DLD1 (cell line): Measurements from ENCODE around the gene RANBP1.
"Not testable (repeated sequence)": the region's sequence is repeated elsewhere in the genome, so short reads cannot be mapped to it uniquely, and the experiment has no call there.

ENCODE experiments used
- in situ Hi-C: cut with HindIII; loops from 2 replicates; pipeline ENCODE4 v1.10.0; 2017; ENCODE audit warnings: low sequenced_read_pairs

RANBP1 gene

DNA sequence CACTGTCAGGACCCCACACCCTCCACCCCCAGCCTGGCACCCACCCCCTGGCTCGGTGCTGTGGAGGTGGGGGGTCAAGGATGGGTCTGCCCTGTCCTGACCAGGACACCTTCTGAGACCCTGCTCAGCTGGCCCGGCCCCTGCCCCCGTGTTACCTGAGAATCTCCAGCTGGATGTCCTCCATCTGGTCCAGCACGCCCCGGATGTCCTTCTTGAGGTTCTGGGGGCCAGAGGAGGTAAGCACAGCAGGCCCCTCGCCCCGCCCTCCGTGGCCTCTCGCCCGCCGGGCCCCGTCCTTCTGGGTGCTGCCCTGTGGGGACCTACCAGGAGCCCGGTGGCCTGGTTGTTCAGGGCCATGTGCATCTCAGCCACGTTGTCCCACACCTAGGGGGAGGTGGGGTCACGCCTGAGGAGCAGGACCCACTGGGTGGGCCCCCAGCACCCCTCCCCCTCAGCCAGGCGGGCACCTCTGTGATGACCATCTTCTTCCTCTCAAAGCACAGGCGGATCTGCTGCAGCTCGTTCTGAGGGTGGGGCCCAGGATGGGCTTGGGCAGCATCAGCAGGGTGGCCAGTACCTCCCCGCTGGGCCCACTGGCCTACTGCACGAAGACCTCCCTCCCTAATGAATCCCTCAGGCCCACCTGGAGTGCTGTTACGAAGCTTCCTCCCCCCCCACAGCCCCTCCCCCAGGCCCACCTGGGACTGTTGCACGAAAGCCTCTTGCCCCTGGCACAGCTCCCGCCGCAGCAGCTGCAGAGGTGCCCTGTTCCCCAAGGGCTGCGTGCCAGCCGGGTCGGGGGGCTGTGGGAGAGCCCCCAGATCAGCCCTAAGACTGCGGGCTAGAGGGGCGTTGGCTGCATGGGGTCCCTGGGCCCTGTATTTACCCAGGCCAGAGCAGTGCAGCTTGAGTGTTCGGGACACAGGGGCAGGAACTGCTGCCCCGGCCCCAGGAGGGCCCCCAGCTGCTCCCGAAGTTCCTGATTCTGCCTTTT, 33.6 kb downstream of the RANBP1 start:
- in situ Hi-C loops = no loop called here

DNA sequence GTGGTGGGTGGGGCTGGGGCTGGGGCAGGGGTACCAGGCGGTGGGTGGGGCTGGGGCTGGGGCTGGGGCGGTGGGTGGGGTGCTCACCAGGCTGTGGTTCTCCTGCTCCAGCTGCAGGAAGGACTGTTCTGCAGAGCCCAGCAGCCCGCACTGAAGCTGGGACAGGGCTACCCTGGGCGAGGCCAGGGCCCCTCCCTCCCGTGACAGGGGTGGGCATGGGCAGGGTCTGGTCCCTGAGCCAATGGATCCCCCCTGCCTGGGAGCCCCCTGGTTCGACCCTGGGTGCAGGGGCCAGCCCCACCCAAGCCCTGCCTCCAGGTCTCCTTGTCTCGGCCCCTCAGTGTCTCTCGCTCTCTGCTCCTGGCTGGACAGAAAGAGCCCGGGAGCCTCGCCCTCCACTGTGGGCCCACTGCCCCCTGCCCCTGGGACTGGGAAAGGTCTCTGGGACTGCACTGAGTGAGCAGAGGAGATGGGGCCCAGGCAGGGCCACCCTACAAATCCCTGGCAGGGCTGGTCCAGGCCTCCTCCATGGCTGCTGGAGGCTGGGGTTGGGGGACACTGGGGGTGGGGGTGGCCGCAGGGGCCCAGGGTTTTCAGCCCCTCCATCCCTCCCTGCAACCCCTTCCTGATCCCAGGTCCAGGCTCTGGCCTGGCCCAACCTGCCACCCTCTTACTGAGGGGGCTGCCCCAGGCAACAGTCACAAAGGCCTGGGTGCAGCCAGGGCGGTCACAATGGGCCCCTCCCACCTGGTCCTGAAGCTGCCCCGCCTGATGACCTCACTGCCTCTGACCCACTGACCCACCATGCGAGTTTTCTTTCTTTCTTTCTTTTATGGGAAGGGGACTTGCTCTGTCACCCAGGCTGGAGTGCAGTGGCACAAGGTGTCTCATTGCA, 34.7 kb downstream of the RANBP1 start, which contains the start of gene CCDC188:
TSS of gene CCDC188 (minus strand) at position 675 of the 895 bp plus-strand sequence. CDS start at position 606, 69 bp downstream.
- in situ Hi-C loops = no loop called here

DNA sequence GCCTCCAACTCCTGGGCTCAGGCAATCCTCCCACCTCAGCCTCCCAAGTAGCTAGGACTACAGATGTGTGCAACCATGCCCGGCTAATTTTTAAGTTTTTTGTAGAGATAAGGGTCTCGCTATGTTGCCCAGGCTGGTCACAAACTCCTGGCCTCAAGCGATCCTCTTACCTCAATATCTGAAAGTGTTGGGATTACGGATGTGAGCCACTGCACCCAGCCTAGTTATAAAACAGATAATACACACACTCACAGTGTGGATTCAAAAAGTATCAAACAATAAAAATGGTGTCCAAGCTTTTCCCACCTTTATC, 35.3 kb downstream of the RANBP1 start:
- in situ Hi-C loops = no loop called here

DNA sequence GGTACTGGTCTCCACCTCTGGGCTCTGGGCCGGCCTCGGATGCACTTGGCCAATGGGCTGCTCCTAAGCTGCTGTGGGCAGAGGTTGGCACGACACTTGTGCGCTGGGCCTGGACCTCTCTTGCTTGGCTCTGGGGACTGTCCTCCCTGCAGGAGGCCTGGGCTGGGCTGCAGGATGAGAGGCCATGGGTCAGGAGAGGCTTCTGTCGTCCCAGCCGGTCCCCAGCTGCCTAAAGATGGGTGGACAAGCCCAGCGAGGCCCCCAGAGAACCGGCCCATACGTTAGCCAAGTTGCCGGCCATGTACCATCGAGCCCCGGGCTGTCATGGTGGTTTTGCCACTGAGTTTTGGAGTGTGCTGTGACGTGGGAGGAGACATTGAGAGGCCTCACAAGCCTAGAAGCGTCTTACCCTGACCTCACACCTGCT, 36.6 kb downstream of the RANBP1 start:
- in situ Hi-C loops = no loop called here

DNA sequence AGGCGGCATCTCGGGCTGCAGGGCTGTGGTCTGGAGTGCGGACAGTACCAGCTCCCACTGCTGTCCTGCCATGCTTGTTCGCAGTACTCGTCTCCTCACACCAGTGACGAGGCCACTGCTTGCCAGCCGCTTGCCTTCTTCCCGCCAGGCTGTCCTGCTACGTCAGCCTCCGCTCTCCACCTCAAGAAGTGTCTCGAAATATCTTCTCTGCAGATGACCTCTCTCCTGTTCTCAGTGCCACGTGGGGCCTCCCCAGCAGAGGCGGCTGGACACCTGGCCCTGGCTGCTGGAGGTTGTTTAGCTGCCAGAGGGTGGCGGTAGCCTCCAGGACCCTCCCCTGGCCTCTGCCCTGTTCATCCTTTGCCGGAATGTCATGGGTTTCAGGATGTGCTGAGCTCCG, 38.0 kb downstream of the RANBP1 start:
- in situ Hi-C loops = no loop called here

DNA sequence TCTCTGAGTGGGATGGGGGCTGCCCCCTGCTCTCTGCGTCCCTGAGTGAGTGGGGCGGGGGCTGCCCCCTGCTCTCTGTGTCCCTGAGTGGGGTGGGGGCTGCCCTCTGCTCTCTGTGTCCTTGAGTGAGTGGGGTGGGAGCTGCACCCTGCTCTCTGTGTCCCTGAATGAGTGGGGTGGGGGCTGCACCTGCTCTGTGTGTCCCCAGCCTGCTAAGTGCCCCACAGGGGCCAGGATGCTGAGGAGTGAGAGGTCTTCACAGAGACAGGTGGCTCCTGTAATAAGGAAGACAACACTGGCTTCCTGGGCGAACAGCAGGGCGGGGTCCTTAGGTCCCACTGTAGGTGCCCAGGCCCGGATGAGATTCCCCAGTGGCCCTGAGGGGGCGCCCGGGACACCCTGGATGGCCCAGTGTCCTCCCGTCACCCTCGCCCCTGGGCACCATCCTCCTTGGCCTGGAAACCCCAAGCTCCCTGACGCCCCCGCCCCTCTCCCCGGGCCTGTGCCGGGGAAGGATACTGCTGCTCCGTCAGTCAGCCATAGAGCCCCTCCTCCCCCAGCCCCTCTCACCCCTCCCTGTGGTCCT, 38.8 kb downstream of the RANBP1 start:
- in situ Hi-C loops = no loop called here

DNA sequence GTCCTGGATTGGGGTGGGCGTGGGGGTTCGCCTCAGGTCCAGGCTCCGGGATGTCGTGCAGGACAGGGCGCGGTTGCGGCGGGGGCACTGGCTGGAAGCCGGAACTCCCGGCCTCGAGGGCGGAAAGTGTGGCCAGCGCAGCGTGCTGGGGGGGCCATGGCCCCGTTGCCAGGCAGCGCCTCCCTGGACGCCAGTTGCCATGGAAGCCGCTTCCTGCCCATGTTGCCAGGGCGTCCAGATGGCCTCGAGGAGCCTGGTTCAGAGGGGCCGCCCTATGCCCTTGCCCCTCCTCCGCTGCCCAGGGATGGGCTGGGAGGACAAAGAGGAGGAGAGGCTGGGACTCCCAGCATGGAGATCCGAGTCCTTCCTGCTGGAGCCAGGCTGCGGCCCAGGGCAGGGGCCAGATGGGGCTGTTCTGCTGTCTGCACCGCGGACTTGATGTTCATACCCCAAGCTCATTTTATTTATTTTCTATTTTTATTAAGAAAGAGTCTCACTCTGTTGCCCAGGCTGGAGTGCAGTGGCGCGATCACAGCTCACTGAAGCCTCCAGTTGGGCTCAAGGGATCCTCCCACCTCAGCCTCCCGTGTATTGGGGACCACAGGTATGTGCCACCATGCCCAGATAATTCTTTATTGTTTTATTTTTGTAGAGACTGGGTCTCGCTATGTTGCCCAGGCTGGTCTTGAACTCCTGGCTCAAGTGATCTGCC, 39.6 kb downstream of the RANBP1 start:
- in situ Hi-C loops = no loop called here

DNA sequence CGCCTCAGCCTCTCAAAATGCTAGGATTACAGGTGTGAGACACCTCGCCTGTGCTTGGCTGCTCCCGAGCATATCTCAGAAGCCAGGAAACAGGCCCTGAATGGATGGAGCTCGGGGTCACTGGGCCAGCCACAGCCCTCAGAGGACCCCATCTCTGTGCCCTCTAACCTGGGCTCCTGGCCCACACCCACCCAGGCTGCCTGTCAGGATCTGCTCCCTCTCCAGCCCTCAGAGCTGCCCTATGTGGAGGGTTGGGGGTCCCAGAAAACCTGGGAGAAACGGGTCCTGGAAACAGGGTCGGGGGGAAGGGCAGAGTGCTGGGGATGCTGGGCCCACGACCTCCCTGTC, 40.1 kb downstream of the RANBP1 start:
- in situ Hi-C loops = no loop called here

DNA sequence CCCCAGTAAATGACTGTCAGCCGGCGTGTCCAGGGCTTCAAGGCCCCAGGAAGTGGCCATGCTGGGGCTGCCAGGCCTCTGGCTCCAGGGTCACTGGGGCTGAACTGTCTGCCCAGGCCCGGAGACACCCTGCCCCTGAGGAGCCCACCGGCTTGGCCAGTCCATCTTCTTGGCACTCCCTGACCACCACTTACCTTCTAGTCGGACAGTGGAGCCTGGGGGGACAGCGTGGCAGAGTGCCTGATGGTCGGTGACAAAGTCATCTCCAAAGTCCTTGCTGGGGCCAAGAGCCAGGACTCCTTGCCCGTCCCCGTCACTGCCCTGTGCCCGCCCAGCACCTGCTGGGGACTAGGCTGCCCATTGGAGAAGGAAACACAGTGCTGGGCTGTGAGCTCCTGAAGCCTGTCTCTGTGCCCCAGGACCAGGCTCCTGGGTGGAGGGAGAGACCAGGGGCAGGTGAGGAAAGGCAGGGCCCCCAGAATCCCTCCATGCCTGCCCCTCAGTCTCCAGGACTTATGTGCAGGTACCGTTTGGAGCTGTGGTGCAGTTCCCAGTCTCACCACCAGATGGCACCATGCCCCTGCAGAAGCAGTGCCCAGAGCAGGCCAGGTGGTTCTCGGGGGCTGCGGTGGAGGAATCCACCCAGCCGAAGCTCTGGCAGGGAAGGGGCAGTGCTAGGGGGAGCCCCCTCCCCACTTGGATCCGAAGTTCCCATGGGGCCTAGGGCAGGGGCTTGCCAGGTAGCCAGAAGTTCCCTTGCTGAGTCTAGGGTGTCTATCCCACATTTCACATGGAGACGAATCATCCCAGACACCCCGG, 40.9 kb downstream of the RANBP1 start:
- in situ Hi-C loops = no loop called here

DNA sequence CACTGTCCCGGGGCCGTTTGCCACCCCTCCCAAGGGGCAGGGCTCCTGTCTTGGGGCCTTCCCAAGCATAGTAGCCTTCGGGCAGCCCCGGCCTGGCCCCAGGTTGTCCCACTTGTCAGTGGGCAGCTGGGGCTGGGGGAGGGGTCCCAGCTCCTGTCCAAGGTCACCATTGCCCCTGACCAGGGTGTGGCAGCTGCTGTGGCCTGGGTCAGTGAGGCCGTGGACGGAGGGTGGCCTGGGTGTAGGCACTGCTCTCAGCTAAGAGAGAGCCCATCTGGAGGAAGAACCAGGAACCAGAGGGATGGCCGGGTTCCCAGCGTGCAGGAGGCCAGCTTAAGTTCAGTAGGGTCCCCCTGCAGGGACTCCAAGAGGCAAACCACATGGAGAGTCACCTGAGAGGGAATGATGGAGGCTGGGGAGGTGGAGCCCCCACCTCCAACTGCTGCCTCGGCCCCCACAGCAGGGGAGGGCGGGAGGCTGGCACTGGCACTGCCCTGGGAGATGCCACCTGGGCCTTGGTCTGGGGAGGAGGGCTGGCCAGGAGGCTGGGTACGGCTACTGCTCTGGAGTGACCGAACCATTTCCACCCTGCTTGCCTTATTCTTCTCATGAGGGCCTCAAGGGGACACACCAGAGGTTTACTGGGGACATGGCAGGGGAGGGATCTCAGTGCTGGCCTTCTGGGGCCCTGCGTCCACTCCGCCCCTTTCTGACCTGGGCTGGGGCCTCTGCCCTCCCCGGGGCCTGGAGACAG, 41.7 kb downstream of the RANBP1 start:
- in situ Hi-C loops = no loop called here

DNA sequence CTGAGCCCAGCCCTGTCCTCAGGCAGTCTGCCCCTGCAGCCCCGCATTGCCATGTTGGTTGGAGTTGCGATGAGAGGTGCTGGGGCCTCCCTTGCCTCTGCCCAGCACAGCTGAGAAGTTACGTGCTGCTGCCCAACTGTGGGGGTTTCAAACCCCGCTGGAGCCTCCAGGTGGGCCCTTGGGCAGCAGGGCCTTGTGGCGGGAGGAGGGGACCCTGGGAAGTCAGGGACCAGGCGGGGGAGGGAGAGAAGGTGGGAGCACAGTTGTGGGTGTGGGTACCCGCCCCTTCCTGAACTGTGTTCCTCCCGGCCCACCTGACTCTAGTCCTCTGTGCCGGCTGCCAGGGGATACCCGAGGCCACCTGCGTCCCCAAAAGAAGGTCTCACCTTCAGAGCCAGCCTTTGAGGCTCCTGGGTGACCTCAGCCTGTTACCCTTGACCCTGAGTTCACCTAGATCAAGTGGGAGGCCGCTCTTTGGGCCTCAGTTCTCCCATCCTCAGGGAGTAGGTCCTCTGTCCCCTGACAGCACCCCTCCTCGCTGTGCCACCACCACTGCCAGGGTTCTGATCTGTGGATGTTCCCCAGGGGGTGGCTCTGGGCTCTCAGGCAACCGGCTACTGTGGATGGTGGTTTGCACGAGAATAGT, 42.6 kb downstream of the RANBP1 start:
- in situ Hi-C loops = no loop called here

DNA sequence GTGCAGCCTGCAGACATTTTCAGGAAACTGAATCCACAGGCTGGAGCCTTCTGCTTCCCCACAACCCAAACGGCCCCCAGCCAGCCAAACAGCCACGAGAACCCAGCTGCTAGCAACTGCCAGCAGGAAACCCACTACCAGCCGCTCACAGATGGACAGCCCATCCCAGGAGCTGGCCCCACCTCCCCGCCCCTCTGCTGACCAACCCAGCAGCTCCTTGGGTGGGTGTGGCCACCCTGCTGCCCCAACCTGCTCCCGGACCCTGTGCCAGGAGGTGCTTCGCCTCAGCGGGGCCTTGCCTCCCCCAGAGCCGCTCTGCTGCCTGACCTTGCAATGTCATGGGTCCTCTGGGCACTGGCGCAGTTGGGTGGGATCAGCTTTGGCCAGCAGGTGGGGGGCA, 43.2 kb downstream of the RANBP1 start:
- in situ Hi-C loops = no loop called here

DNA sequence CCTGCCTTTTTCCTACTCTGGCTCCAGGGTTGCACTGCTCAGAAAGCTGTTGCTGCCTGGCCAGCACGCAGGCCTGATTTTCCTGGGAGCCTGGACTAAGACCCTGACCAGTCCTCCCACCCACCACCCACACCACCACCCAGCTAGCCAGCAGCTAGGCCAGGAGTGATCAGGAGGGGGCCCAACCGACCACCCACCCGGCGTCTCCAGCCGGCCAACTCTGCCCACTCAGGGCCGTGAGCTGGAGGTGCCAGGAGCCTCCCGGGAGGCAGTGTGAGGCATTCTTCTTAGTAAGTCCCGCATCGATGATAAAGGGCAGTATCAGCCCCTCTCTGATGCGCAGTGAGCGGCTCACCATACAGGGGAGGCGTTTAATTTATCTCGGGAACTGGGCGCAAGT, 43.6 kb downstream of the RANBP1 start:
- in situ Hi-C loops = not testable (repeated sequence)

DNA sequence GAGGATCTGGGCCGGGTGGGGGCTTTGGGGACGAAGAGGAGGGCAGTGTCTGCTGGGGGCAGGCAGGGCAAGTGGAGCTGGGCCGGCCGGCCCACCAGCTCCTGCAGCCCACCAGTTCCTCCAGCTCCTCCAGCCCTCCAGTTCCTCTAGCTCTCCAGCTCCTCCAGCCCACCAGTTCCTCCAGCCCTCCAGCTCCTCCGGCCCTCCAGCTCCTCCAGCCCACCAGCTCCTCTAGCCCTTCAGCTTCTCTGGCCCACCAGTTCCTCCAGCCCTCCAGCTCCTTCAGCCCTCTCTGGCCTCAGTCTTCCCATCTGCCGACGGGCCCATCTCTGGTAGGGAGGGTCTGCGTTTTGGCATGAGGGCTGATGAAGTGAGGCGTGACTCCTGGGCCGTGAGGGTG, 44.1 kb downstream of the RANBP1 start:
- in situ Hi-C loops = no loop called here

DNA sequence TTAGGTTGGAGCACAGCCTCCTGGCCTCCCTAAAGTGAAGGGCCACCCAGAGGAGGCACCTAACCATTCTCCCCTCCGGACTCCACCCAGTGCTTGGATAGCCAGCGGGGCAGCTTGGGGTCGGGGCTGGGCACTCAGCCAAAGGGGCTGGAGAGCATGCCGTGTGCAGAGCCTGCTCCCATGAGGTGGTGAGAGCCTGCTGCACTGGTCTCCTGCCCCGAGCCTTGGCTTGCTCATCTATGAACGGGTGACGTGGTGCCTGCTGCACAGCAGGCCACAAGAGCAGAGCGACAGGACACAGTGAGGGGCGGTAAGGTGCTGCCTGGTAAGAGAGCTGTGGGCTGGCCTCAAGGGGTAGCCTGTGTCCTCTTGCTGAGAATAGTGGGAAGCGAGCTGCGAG, 49.0 kb downstream of the RANBP1 start:
- in situ Hi-C loops = no loop called here

DNA sequence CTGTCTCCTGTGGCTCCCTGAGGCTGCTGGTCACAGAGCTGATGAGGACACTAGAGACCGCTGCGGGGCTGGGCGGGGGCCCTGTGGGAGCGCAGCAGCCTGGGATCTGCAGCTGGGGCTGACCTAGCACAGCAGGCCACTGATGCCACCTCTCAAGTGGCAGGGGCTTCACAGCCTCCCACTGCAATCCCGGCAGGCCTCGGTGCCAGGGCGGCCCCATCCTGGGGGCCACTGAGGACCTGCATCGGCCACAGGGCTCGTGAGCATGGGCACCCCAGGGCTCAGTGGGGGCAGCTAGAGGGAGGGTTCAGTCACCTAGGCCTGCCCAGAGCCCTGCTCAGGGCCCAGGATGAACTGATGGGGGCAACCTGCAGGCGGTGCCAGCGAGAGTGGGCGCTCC, 49.5 kb downstream of the RANBP1 start:
- in situ Hi-C loops = no loop called here

DNA sequence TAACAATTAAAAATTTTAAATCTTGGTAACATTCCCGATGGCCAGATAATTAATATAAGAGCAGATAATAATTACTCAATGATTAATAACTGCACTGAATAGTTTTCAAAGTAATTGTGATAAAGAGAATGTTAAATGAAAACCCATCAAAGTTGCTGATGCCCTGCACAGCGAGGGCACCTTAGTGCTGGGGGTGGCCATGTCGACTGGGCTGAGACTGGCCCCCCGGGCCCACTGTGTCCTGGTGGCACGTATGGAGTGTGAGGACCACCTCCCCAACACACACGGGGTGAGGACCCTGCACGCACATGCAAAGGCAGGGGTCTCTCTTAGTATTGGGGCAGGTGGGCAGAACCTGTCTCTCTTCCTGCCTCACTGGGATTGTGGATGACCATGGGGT, 50.0 kb downstream of the RANBP1 start:
- in situ Hi-C loops = no loop called here

DNA sequence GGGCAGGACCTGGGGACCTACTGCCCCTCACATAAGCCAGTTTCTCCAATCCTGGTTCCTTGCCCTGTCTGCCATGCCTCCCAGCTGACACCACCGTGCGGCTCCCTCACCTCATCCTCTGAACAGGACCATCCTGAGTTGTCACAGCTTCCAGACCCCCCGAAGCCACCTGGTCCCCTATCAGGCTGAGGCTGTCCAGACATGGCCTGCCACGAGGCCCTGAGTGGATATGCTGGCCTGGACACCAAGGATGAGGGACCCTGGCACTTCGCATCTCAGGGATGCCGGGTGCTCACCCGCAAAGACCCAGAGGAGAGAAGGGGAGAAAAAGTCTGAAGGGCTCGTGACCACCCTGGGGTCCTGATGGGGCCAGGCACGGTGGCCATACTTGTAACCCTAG, 50.8 kb downstream of the RANBP1 start:
- in situ Hi-C loops = no loop called here
